HG03565 (cell line): ENCODE data around the gene NCOA1.
"Not testable (repeated sequence)": the region's sequence is repeated elsewhere in the genome, so short reads cannot be mapped to it uniquely, and the experiment has no call there.

ENCODE experiments used
- ATAC-seq: cut with Tn5 transposase; IDR thresholded peaks from one replicate; pipeline ENCODE4 v1.9.1; 2021; ENCODE audit warnings: mild to moderate bottlenecking, moderate library complexity; ENCODE audit not compliant: unreplicated experiment

Gene NCOA1

DNA sequence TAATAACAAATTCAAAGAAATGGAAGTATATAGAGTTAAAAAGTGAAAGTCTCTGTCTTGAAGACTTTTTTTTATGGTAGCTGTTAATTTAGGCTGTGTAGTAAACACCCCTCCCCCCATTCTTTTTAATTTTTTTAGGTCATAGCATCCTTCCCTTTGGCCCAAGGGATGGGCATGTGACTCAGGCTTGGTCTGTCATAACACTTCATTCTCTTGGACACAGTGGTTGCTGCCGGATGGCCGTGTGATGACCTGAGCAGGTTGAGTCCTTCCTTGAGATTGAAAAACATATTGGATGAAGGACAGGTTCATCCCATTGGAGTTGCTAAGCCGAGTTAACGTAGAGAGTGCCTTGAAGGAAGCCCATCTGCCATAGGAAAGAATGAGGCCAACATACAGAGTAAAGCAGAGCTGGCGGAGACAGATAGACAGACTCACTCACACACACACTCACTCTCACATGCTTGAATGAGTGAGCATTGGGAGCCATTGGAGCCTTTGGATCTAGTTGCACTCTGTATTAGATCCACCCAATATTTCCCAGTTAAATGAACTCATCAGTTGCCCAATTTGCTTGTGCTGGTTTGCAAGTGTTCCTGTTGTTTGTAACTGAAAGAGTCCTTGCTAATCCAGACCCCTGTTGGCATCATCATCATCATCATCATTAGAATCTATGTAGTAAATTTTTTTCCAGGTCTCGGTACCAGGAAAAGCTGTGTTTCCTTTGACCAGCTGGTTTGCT, 14.7 kb downstream of the NCOA1 start:
- ATAC-seq, result no peak

DNA sequence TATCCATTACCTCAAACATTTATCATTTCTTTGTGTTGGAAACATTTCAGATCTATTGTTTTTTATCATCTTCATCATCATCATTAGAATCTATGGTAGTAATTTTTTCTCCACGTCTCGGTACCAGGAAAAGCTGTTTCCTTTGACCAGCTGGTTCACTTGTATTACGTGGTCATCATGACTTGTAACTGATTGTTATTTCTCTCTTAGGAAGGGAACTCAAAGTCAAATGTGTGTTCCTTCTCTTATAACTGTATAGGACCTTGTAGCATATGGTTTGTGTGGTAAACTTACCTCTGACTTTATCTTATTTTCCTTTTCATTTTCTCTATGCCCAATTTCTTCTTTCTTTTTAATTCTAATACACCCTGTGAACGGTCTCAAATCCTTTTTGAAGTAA, 16.5 kb downstream of the NCOA1 start:
- ATAC-seq, result no peak

DNA sequence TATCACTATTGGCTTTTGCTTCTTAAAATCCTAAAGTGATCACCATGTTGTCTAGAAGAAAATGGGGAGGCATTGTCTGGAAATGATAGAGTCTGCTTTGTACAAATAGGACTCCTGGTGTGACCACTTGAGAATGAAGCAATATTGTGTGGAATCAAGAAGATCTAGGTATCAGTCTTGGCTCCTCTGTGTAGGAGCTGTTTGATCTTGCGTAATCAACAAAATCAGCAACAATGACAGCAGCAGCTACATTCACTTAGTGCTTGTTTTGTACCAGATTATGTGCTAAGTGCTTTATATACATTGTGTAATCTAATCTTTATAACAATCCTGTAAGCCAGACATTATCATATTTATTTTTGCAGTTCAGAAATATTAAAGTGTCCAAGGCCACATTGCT, 17.8 kb downstream of the NCOA1 start:
- ATAC-seq, result no peak

DNA sequence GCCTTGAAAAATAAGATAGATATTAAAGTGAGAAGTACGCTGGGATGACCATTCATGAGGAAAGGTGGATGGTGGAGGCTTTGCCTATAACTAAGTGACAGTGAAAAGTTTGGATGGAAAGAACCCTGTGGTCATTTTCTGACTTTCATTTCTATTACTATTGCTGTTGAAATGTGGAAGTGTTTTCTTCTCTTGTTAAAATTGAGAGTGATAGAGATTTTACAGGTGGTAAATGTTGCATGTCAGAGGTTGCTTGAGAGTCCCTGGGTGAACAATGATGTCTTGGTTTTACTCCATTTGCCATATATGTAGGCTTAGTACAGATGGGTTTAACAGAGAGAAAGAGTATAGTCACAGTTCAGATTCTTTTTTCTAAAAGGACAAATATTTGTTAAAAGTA, 18.4 kb downstream of the NCOA1 start:
- peak; percentile 80 for ATAC-seq

DNA sequence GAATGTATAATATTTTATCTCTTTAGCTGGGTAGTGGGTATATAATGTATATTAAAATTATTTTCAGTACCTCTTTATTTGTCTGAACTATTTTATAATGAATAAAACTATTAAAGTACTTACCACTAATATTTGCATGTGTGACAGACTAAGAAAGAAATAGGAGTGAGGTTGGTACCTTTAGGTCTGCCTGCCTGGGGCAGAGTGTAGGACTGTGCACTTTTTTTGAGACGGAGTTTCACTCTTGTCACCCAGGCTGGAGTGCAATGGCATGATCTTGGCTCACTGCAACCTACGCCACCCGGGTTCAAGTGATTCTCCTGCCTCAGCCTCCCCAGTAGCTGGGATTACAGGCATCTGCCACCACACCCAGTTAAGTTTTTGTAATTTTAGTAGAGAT, 18.8 kb downstream of the NCOA1 start:
- ATAC-seq, result no peak

DNA sequence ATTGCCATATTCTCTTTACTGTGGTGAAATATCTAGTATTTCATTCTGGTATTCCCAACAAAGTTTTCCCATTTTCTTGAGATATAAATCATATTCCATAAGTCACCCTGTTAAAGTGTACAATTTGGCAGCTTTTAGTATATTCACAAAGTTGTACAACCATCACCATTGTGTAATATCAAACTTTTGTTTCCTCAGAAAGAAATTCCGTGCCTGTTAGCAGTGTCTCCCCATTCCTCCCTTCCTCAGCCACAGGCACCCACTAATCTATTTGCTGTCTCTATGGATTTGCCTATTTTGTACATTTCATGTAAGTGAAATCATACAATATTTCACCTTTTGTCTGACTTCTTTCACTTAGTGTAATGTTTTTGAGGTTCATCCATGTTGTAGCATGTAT, 19.7 kb downstream of the NCOA1 start:
- no peak for ATAC-seq

DNA sequence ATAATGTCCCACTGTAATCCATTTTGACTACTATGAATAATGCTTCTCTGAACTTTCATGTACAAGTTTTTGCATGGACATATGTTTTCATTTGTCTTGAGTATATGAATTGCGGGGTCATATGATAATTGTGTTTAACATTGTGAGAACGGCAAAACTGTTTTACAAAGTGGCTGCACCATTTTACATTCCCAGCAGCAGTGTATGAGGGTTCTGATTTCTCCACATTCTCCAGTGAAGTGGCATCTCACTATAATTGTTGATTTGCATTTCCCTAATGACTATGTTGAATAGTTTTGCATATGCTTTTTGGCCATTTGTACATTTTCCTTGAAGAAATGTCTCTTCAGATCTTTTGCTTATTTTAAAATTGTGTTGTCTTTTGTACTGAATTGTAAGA, 20.1 kb downstream of the NCOA1 start:
- no peak for ATAC-seq

DNA sequence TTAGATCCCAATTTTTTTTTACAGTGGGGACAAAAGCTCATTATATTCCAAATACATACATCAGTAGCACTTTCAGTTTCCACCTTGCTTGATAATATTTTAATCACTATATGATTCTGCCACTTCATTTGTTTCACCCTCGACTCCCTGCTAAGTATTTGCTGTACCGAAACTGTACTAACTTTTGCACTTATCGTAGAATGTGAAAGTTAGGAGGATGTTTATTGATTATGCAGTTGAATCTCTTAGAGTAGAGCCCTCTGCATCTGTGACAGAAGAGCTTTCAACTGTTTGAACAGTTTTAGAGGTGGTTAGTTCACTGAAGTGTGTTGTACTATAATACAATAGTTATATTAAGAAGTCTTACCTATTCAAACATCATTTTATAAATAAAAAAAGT, 20.8 kb downstream of the NCOA1 start:
- no peak for ATAC-seq

DNA sequence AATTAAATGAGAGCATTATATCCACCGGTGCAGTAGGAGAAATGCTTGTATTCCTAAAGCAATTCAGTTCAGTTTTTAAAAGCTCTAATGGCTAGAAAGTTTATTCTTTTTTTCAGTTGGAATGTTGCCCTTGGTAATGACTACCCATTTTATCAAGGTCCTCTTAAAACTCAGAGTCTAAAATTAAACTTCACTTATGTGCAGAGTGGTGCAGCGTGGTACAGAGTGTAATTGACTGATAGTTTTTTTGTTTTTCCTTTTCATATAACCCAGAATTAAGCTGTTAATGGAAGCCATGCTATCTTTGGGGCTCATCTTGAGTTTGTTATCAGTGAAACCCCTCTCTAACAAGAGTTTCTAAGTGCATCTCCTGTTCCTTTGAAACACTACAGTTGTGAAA, 21.4 kb downstream of the NCOA1 start:
- no peak for ATAC-seq

DNA sequence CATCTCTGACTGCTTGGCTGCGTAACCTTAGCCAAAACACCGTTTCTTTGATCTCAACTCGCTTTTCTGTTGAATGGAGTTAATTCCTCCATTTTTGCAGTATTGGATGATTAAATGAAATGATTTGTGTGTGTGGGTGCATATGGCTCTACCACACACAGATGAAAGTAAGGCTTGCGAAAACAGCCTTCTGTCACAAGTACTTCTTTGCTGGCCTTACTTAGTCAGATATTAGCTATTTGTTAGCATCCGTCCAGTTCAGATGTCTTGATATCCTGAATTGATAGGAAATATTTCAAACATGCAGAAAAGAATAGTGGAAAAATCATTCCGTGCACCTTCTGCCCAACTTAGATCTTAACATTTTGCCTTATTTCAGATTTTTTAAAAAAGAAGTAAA, 21.8 kb downstream of the NCOA1 start:
- ATAC-seq, result no peak

DNA sequence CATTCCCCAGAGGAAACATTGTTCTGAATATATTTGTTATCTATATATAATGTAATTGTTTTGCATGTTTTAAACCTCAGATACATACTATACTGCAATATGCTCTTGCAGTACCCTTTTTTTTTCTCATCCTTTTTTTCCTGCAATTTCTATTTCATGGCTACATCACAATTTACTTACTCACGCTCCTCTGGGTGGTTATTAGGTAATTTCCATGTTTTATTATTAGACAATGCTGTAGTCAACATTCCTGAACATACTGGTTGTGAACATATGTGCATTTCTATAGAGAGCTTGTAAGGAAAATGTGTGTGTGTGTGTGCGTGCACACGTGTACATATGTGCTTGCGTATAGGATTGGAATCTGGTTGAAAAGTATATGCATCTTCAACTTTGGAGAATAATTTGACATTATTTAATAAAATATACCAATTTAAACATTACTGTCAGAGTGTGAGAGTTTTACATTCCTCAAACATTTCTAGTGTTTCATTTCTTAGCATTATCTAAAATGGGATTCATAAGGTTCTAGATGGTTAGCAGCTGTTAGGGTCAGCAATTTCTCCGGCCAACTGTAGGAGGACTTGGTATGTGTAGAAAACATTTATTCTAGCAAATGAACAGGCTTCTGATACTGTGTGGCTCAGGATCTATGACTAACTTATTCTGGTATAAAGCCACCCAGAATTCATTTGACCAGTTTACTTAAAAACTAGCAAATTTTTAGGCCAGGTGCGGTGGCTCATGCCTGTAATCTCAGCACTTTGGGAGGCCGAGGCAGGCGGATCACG, 22.4 kb downstream of the NCOA1 start:
- no peak for ATAC-seq

DNA sequence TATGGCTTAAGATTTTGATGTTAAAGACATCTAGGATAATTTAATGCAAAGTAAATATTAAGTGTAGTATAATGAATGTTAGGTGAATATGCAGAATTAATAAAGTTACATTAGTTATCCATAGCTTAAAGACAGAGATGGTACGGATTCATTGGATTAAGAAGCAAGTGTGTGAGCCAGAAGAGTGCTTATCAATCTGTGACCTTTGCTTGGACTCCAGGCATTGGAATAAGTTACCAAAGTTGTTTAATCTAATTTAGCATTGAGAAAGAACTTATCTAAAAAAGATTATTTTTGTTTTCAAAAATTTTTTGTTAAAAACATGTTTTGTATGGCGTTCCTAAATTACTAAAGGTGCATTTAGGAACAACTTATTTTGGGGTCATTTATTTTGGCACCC, 23.8 kb downstream of the NCOA1 start:
- ATAC-seq, result no peak

DNA sequence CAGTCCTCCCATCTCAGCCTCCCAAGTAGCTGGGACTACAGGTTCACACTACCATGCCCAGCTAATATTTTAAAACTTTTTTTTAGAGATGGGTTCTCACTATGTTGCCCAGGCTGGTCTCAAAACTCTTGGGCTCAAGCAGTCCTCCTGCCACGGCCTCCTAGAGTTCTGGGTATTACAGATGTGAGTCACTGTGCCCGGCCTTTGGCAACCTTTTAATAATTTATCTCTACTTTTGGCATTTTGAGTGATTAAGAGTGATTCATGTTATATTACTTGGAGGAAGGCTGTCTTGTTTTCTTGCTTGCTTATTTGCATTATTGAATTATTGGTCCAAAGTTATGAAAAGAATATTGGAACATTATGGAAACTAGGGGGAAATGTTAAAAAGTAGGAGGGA, 24.3 kb downstream of the NCOA1 start:
- ATAC-seq, result no peak

DNA sequence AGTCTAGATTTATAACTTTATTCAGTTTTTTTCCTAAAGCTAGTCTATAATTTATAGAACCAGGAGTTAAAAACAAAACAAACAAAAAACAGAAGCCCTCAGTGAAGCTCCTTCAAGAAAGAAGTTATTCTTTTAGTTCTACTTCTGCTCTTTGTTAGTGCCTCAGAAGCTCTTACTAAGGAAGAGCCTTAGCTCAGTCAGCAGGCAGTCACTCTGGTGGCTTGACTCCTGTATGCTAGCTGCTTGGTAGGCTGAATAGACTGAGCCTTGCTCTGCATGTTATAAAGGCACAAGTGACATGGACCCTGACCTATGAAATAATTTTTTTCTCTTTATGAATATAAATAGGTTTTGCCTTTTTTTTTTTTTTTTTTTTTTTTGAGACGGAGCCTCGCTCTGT, 24.8 kb downstream of the NCOA1 start:
- ATAC-seq, result no peak

DNA sequence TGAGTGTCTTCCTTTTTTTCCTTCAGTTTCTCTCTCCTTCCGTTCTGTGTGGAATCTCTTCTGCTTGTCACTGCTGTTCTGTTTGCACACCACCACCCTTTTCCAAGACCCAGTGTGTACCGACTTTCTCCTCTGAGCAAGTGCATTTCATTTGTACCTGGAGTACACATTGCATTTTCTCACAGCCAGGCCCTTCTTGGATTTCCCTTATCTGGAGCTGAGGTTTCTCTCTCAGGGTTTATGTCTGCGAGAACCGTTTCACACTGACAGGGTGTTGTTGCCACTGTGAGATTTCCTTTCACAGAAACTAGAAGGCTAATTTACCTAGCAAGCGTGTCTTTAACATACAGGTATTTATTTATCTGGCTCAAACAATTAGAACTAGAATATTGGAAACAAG, 26.2 kb downstream of the NCOA1 start:
- no peak for ATAC-seq

DNA sequence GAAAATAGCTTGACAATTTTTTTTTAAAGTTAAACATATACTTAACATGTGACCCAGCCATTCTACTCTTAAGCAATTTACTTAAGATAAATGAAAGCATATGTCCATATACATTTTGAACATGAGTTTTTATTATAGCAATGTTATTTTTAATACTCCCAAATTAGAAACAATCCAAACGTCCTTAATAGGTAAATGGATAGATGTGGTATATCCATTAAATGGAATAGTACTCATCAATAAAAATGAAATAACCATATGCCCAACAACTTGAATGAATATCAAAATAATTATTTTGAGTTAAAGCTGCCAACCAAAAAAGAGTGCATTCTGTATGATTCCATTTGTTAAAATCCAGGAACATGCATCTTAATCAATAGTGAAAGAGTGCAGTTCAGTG, 29.1 kb downstream of the NCOA1 start:
- no peak for ATAC-seq

DNA sequence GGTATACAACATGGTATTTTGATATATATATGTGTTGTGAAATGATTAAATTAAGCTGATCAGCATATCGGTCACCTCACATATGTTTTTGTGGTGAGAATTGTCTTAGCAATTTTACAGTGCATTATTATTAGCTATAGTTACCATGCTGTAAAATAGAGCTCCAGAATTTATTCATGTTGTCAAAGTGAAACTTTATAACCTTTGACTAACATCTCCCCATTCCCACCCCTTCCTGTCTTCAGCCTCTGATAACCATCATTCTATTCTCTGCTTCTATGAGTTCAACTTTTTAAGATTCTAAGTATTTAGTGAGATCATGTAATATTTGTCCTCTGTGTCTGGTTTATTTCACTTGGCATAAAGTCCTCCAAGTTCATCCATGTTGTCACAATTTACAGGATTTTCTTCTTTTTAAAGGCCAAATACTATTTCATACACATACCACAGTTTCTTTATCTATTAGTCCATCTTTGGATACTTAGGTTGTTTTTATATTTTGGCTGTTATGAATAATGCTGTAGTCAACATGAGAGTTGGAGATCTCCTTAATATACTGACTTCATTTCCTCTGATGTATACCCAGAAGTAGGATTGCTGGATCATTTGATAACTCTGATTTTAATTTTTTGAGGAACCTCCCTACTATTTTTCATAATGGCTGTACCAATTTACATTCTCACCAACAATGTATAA, 30.3 kb downstream of the NCOA1 start:
- no peak for ATAC-seq

DNA sequence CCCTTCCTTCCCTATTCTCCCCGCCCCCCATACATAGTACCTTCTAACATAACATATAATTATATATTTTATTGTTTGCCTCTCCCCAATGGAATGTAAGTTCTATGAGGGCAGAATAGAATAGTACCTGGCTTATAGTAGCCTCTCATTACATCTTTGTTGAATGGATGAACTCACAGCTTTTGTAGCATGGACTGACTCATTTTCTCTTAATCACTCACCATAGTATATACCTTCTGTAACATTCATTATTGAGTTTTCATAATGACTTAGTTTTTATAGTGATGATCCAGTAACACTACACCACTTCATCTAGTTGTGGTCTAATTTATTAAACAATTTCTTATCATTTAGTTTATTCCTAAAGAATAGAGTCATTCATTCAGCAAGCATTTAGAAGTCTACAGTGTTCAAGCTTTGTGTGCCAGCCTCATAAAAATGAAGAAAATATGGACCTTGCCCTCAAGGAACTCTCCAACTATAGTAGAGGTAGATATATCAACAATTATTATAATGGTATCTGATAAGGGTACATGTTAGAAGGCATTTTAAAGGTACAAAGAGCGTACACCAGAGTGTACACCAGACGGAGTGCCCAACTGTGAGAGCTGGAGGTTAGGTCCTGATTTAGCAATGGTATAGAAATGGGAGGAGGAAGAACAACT, 31.1 kb downstream of the NCOA1 start:
- no peak for ATAC-seq

DNA sequence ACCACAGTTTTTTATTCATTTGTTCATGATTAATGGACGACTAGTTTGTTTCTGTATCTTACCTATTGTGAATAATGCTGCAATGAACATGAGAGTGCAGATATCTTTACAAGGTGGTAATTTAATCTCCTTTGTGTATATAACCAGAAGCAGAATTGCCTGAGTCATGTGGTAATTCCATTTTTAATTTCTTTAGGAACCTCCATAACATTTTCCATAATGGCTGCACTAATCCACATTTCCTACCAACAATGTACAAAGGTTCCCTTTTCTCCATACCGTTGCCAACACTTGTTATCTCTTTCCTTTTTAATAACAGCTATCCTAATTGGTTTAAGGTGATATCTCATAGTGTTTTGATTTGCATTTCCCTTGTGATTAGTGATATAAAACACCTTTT, 36.5 kb downstream of the NCOA1 start:
- ATAC-seq, result no peak

DNA sequence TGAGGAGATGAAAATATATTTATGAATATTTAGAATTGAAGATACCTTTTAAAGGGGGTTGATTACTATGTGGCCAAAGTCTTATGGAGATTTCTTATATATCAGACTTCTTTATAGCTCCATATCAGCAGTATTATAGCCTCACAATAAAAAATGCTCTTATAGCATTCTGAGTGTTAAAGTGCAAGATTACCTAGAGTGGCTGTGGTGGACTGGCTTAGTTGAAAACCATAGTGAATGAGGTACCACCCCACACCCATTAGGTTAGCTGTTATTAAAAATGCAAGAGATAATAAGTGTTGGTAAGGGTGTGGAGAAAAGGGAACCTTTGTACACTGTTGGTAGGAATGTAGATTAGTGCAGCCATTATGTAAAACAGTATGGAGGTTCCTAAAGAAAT, 39.7 kb downstream of the NCOA1 start:
- ATAC-seq, result no peak

DNA sequence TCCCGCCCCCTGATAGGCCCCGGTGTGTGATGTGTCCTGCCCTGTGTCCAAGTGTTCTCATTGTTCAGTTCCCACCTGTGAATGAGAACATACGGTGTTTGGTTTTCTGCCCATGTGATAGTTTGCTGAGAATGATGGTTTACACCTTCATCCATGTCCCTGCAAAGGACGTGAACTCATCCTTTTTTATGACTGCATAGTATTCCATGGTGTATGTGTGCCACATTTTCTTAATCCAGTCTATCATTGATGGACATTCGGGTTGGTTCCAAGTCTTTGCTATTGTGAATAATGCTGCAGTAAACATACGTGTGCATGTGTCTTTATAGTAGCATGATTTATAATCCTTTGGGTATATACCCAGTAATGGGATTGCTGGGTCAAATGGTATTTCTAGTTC, 40.6 kb downstream of the NCOA1 start:
- ATAC-seq, result not testable (repeated sequence)
